PC-3 (cell line): Measurements from ENCODE around the gene BCL2L12. TPM values are rescaled to one million over a fixed set of nuclear protein-coding genes. Genes with fewer than 3 reads are reported as not detected.
A peak's percentile ranks its signal among the peaks of the same experiment; 100 is the strongest.

Experiments
- ATAC-seq: fragments of 200-7000 bp; cut with Tn5 transposase; 2 replicates; pipeline ENCODE4 v1.9.1; 2020; ENCODE audit warnings: mild to moderate bottlenecking, moderate library complexity
- BruUV-seq: library from RNA; stranded (reverse); fragments of 400-500 nt; replicated peaks from 2 replicates; lab custom pipeline; 2021; lab: Mats Ljungman, UMichigan
- CTCF ChIA-PET: fragments of 300-600 bp; sonication (Branson Sonifier 250); formaldehyde crosslinking; loops from one replicate; lab custom pipeline; 2022; ENCODE audit warnings: antibody characterized with exemption; lab: Charles Lee
- POLR2A ChIA-PET: fragments of 300-600 bp; sonication (Branson Sonifier 250); formaldehyde crosslinking; loops from one replicate; lab custom pipeline; 2022; ENCODE audit warnings: antibody characterized with exemption; ENCODE audit not compliant: unreplicated experiment; lab: Charles Lee
- DNase-seq: peaks from one replicate; pipeline ENCODE4 v3.0.0-alpha.2; 2015
- H2AFZ ChIP-seq: fragments of 300-600 bp; sonication (generic); 2 replicates; pipeline ENCODE4 v1.6.0; 2016; ENCODE audit warnings: antibody characterized with exemption, low read length
- H3F3A ChIP-seq: fragments of 300-600 bp; sonication (generic); one replicate; pipeline ENCODE4 v1.6.0; 2017; ENCODE audit warnings: antibody characterized with exemption, low read length, control low read depth, mild to moderate bottlenecking; ENCODE audit not compliant: unreplicated experiment
- H3K27ac ChIP-seq: fragments of 300-600 bp; sonication (generic); 2 replicates; pipeline ENCODE4 v1.5.1; 2016; ENCODE audit warnings: mild to moderate bottlenecking, low read length
- H3K27me3 ChIP-seq: fragments of 300-600 bp; sonication (generic); 2 replicates; pipeline ENCODE4 v1.6.1; 2016; ENCODE audit warnings: low read length, mixed read lengths
- H3K36me3 ChIP-seq: fragments of 300-600 bp; sonication (generic); 2 replicates; pipeline ENCODE4 v1.6.1; 2016; ENCODE audit warnings: low read depth, mixed run types, low read length, mixed read lengths
- H3K4me1 ChIP-seq: fragments of 300-600 bp; sonication (generic); 2 replicates; pipeline ENCODE4 v1.5.1; 2016; ENCODE audit warnings: low read length; ENCODE audit not compliant: insufficient read depth
- H3K4me2 ChIP-seq: fragments of 300-600 bp; sonication (generic); 2 replicates; pipeline ENCODE4 v1.6.0; 2016; ENCODE audit warnings: low read length
- H3K4me3 ChIP-seq: fragments of 300-600 bp; sonication (generic); 2 replicates; pipeline ENCODE4 v1.5.1; 2016; ENCODE audit warnings: mild to moderate bottlenecking, low read length, mixed read lengths
- H3K79me2 ChIP-seq: fragments of 300-600 bp; sonication (generic); 2 replicates; pipeline ENCODE4 v1.6.1; 2017; ENCODE audit warnings: low read length, mixed read lengths
- H3K9ac ChIP-seq: fragments of 300-600 bp; sonication (generic); 2 replicates; pipeline ENCODE4 v1.6.0; 2016; ENCODE audit warnings: mild to moderate bottlenecking, low read length
- H3K9me2 ChIP-seq: fragments of 300-600 bp; sonication (generic); replicated peaks from 2 replicates; pipeline ENCODE4 v1.6.1; 2016; ENCODE audit warnings: mixed run types, low read length, mixed read lengths
- H3K9me3 ChIP-seq: fragments of 300-600 bp; sonication (generic); 2 replicates; pipeline ENCODE4 v1.6.1; 2016; ENCODE audit warnings: low read length, mixed read lengths
- H4K20me1 ChIP-seq: fragments of 300-600 bp; sonication (generic); 2 replicates; pipeline ENCODE4 v1.6.1; 2016; ENCODE audit warnings: low read length, mixed read lengths
- CTCF ChIP-seq: fragments of 300-600 bp; sonication (generic); conservative IDR thresholded peaks from 2 replicates; pipeline ENCODE4 v1.5.1; 2017; ENCODE audit warnings: antibody characterized with exemption, low read depth, mild to moderate bottlenecking, low read length
- EZH2 ChIP-seq: fragments of 300-600 bp; sonication (generic); IDR thresholded peaks from one replicate; pipeline ENCODE4 v1.6.1; 2017; ENCODE audit warnings: antibody characterized with exemption, mild to moderate bottlenecking, low read length; ENCODE audit not compliant: unreplicated experiment
- EZH2phosphoT487 ChIP-seq: fragments of 300-600 bp; sonication (generic); IDR thresholded peaks from 2 replicates; pipeline ENCODE4 v1.6.1; 2018; ENCODE audit warnings: mild to moderate bottlenecking, antibody characterized with exemption, low read length, borderline replicate concordance
- intact Hi-C: fragments of 100-400 bp; cut with micrococcal nuclease; formaldehyde crosslinking; loops from 2 replicates; pipeline ENCODE4 v1.9.0; 2023
- total RNA-seq: library from RNA; depleted of rRNA; stranded (reverse); fragments of >200 nt; gene quantifications from 2 replicates; pipeline ENCODE4 v1.2.3, GENCODE V29; 2014

The BCL2L12 gene
- total RNA-seq, 1 experiment from 2014 or later = 104 TPM

GRCh38 chr19:49676136-49676783 lies 10.5 kb downstream of the BCL2L12 start:
- ATAC-seq = peak; percentile 10
- peak overlapping the region; percentile 55 for H3K4me3 ChIP-seq
- peaks cover 42% of the 10 kb centered on the region for H3K79me2 ChIP-seq
- peaks cover 14% of the 10 kb centered on the region for H3K36me3 ChIP-seq
- no peaks in the 10 kb centered on the region for H3K9me3 ChIP-seq
- peaks cover 26% of the 10 kb centered on the region for H3K4me1 ChIP-seq
- no peaks in the 10 kb centered on the region for H3K9me2 ChIP-seq
- BruUV-seq = TSS peak; percentile 97
- H4K20me1 ChIP-seq = peaks cover 29% of the 10 kb centered on the region
- peak overlapping the region; percentile 74 for H3K9ac ChIP-seq
- intact Hi-C loops = loop anchor here (1.0 to 5.0 kb wide), 6 partner anchors 11 to 201 kb away; partner anchors contain the start of genes AKT1S1, BCL2L12, IRF3 and PRR12
- H3K4me2 ChIP-seq = peak overlapping the region; percentile 72
- peak overlapping the region; percentile 80 for H2AFZ ChIP-seq
- POLR2A ChIA-PET = interaction anchor here (0.5 to 2.6 kb wide), 5 partner anchors 16 to 96 kb away, joined by 4 to 21 read pairs (median 7); partner anchors contain the start of genes NOSIP, RRAS and SCAF1
- H3K27ac ChIP-seq = peak overlapping the region; percentile 53
- TF ChIP-seq EZH2 (no peak), CTCF (no peak), EZH2phosphoT487 (no peak)
- no peaks in the 10 kb centered on the region for H3K27me3 ChIP-seq
- H3F3A ChIP-seq = no peaks in the 10 kb centered on the region
- DNase-seq = peak; percentile 86
- CTCF ChIA-PET = interaction anchor here (0.6 to 0.9 kb wide), 3 partner anchors 36 to 347 kb away, joined by 3 to 4 read pairs (median 4); partner anchors contain the start of gene RRAS

GRCh38 chr19:49676784-49677230 lies 11.1 kb downstream of the BCL2L12 start:
- no peaks in the 10 kb centered on the region for H3F3A ChIP-seq
- CTCF ChIA-PET = interaction anchor here (0.8 to 0.9 kb wide), 2 partner anchors 36 to 107 kb away, joined by 3 to 4 read pairs; partner anchors contain the start of gene RRAS
- H3K79me2 ChIP-seq = peaks cover 46% of the 10 kb centered on the region
- no peaks in the 10 kb centered on the region for H3K9me2 ChIP-seq
- peak overlapping the region; percentile 86 for H3K4me3 ChIP-seq
- H3K9me3 ChIP-seq = no peaks in the 10 kb centered on the region
- H3K4me2 ChIP-seq = peak overlapping the region; percentile 99
- H3K9ac ChIP-seq = peak overlapping the region; percentile 99
- ATAC-seq (peak; percentile 77), DNase-seq (peak; percentile 100)
- no TSS peak for BruUV-seq
- H3K27ac ChIP-seq = peak overlapping the region; percentile 80
- POLR2A ChIA-PET = interaction anchor here (0.5 to 2.6 kb wide), 5 partner anchors 17 to 96 kb away, joined by 4 to 21 read pairs (median 7); partner anchors contain the start of genes NOSIP, RRAS and SCAF1
- H3K4me1 ChIP-seq = peaks cover 24% of the 10 kb centered on the region
- H3K36me3 ChIP-seq = peaks cover 16% of the 10 kb centered on the region
- peaks cover 32% of the 10 kb centered on the region for H4K20me1 ChIP-seq
- no peak for TF ChIP-seq CTCF
- TF ChIP-seq EZH2 = no peak
- TF ChIP-seq EZH2phosphoT487 = no peak
- no peaks in the 10 kb centered on the region for H3K27me3 ChIP-seq
- intact Hi-C loops = loop anchor here (1.0 to 5.0 kb wide), 7 partner anchors 12 to 200 kb away; partner anchors contain the start of genes AKT1S1, BCL2L12, IRF3 and PRR12
- H2AFZ ChIP-seq = no peak overlapping the region; the same call in 1 of the 2 replicates
